GM10248 (cell line): Measurements from ENCODE around the gene GPR137C.

Experiments used
- CTCF ChIA-PET: fragments of 300-600 bp; sonication (Branson Sonifier 250); formaldehyde crosslinking; extraction: SDS; loops from one replicate; lab custom pipeline; 2021; ENCODE audit warnings: antibody characterized with exemption; lab: Yijun Ruan, JAX
- POLR2A ChIA-PET: fragments of 350-650 bp; sonication (Branson Sonifier 250); formaldehyde crosslinking; extraction: SDS; loops from one replicate; lab custom pipeline; 2020; ENCODE audit warnings: antibody characterized with exemption; lab: Yijun Ruan, JAX
- DNase-seq: peaks from one replicate; pipeline ENCODE4 v3.0.0; 2012; ENCODE audit errors: extremely low spot score
- CTCF ChIP-seq: IDR thresholded peaks from 2 replicates; pipeline ENCODE4 v1.5.1; 2012; ENCODE audit warnings: mild to moderate bottlenecking, low read depth; ENCODE audit errors: extremely low read depth, missing control alignments, control extremely low read depth

Gene GPR137C

GRCh38 chr14:52589646-52590045 lies 37.0 kb downstream of the GPR137C start:
- no peak for TF ChIP-seq CTCF
- ChIA-PET CTCF (interaction anchor here (1.5 kb wide), 1 partner anchor 34 kb away, joined by 3 read pairs; no protein-coding TSS in a partner anchor), POLR2A (no interaction called here)
- DNase-seq = no peak

- ChIA-PET POLR2A (no interaction called here), CTCF (interaction anchor here (1.5 kb wide), 1 partner anchor 34 kb away, joined by 3 read pairs; no protein-coding TSS in a partner anchor)
- DNase-seq = no peak
- TF ChIP-seq CTCF = no peak
These were observed 37.7 kb downstream of the GPR137C start for GRCh38 chr14:52590318-52590717.

GRCh38 chr14:52596320-52596719 lies 43.7 kb downstream of the GPR137C start:
- no peak for TF ChIP-seq CTCF
- POLR2A ChIA-PET = no interaction called here
- no peak for DNase-seq
- CTCF ChIA-PET = no interaction called here

- no peak for TF ChIP-seq CTCF
- POLR2A ChIA-PET = no interaction called here
- CTCF ChIA-PET = no interaction called here
- no peak for DNase-seq
These were observed 44.2 kb downstream of the GPR137C start for GRCh38 chr14:52596861-52597260.

GRCh38 chr14:52598568-52598967 lies 45.9 kb downstream of the GPR137C start:
- no peak for TF ChIP-seq CTCF
- ChIA-PET POLR2A (no interaction called here), CTCF (no interaction called here)
- DNase-seq = no peak

GRCh38 chr14:52599974-52600373 lies 47.3 kb downstream of the GPR137C start:
- CTCF ChIA-PET = interaction anchor here (1.2 kb wide), 1 partner anchor 14 kb away, joined by 3 read pairs; no protein-coding TSS in a partner anchor
- POLR2A ChIA-PET = no interaction called here
- DNase-seq = no peak
- TF ChIP-seq CTCF = no peak
